NCI-H1436 (cell line): ENCODE measurements around the gene AHRR.
"Not testable (repeated sequence)": the region's sequence is repeated elsewhere in the genome, so short reads cannot be mapped to it uniquely, and the experiment has no call there.

Experiments
- DNase-seq: peaks from one replicate; lab custom pipeline; 2025; lab: John Stamatoyannopoulos, UW

AHRR gene

GRCh38 chr5:396531-396961 lies 75.0 kb downstream of the AHRR start:
- no peak for DNase-seq

GRCh38 chr5:398141-398474 lies 76.6 kb downstream of the AHRR start:
- not testable (repeated sequence) for DNase-seq

GRCh38 chr5:398475-399295 lies 77.2 kb downstream of the AHRR start:
- DNase-seq: peak; percentile 55

- DNase-seq: peak; percentile 93
Measured at GRCh38 chr5:399296-400281, 78.1 kb downstream of the AHRR start.

GRCh38 chr5:400282-401145 lies 79.0 kb downstream of the AHRR start:
- no peak for DNase-seq

GRCh38 chr5:401146-402034 lies 79.9 kb downstream of the AHRR start:
- no peak for DNase-seq

GRCh38 chr5:402219-402614 lies 80.7 kb downstream of the AHRR start:
- not testable (repeated sequence) for DNase-seq

GRCh38 chr5:402615-403359 lies 81.3 kb downstream of the AHRR start:
- no peak for DNase-seq

GRCh38 chr5:403995-404394 lies 82.5 kb downstream of the AHRR start:
- no peak for DNase-seq

GRCh38 chr5:404666-405241 lies 83.2 kb downstream of the AHRR start:
- DNase-seq: no peak

- DNase-seq: no peak
Measured at GRCh38 chr5:405421-405820, 83.9 kb downstream of the AHRR start.

GRCh38 chr5:406041-406440 lies 84.5 kb downstream of the AHRR start:
- no peak for DNase-seq

- no peak for DNase-seq
Measured at GRCh38 chr5:407051-407450, 85.5 kb downstream of the AHRR start.

- DNase-seq: no peak
Measured at GRCh38 chr5:407801-408268, 86.3 kb downstream of the AHRR start.

- DNase-seq: no peak
Measured at GRCh38 chr5:410911-411517, 89.5 kb downstream of the AHRR start.

GRCh38 chr5:411728-412127 lies 90.2 kb downstream of the AHRR start:
- DNase-seq: no peak

GRCh38 chr5:414991-415927 lies 93.7 kb downstream of the AHRR start:
- DNase-seq: not testable (repeated sequence)
